DOHH2 (cell line): ENCODE data around the gene CZIB.

Source experiments
- CTCF ChIP-seq: fragments of 200-600 bp; sonication (generic); IDR thresholded peaks from one replicate; pipeline ENCODE4 v1.5.1; 2014; ENCODE audit warnings: antibody characterized with exemption, mild to moderate bottlenecking, low read depth, low read length; ENCODE audit not compliant: poor library complexity, severe bottlenecking
- EZH2phosphoT487 ChIP-seq: fragments of 200-600 bp; sonication (generic); IDR thresholded peaks from 2 replicates; pipeline ENCODE4 v1.6.1; 2017; ENCODE audit warnings: borderline replicate concordance, mild to moderate bottlenecking, antibody characterized with exemption, low read length, moderate library complexity, mixed read lengths

DNA sequence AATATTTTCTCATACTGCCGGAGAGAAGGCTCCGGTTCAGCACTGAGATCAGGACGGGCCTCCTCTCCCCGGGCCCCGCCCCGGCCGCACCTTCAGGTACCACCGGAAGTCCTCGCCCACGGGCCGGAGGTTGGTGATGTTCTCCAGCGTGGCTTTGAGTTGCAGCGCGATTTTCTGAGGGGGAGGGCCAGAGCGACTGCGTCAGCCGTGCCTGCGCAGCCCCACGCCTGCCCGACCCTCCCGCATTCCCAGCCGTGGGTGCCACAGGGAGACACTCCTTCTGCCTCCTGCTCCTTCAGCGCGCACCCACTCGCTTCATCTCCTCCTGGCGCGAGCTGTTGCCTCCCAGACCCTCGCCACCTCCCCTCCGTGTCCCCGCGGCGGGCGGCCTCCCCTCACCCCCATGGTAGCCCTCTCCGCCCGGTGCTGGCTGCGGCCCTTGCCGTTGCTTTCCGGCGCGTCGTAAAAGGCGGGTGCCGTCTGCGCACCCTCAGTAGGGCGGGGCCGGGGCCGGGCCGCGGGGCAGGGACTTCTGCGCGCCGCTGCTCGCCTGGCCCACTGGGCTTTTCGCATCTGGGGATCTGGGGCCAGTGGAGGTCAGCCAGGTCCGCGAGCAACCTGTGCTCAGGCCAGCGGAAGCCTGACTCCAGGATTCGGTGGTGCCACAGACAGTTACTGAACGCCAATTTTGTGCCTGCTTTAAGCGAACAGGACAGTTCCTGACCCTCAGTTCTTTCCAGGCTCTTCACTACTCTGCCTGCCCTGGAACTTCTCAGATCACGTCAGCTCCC is at the start of gene CZIB:
- no peak for TF ChIP-seq CTCF
- TF ChIP-seq EZH2phosphoT487 = no peak
